ENCODE results near the gene WARS2. TPM values are rescaled to one million over a fixed set of nuclear protein-coding genes. Genes with fewer than 3 reads are reported as not detected.

Gene WARS2
- total RNA-seq, 1 donor: 21.7 TPM

- TF ChIP-seq, protein P1, sequence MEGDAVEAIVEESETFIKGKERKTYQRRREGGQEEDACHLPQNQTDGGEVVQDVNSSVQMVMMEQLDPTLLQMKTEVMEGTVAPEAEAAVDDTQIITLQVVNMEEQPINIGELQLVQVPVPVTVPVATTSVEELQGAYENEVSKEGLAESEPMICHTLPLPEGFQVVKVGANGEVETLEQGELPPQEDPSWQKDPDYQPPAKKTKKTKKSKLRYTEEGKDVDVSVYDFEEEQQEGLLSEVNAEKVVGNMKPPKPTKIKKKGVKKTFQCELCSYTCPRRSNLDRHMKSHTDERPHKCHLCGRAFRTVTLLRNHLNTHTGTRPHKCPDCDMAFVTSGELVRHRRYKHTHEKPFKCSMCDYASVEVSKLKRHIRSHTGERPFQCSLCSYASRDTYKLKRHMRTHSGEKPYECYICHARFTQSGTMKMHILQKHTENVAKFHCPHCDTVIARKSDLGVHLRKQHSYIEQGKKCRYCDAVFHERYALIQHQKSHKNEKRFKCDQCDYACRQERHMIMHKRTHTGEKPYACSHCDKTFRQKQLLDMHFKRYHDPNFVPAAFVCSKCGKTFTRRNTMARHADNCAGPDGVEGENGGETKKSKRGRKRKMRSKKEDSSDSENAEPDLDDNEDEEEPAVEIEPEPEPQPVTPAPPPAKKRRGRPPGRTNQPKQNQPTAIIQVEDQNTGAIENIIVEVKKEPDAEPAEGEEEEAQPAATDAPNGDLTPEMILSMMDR (IDR thresholded peaks at IDR 0.05; ENCODE audit: insufficient read depth, low read length): no peak
- no peak for DNase-seq (ENCODE audit: low read depth)
- H3K4me3 ChIP-seq (ENCODE audit: low read depth, low read length): no peak overlapping the region
Measured at GRCh38 chr1:119026956-119027355, 113.5 kb downstream of the WARS2 start.

DNA sequence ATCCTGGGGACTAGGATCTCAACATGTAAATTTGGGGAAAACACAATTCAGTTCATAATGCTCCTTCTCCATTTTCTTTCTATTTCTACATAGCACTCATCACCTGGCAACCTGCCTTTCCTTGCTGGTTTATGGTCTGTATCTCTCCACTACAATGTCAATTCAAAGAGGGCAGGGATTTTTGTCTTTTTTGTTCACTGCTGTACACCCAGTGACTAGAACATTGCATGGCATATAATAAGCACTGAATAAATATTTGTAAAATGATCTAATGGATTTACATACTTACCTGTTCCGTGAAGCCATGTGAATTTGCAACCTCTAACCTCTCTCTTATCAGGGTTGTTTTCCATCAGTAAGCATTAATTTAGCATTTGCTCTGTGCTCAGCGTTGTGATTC lies 124.9 kb downstream of the WARS2 start:
- no peak overlapping the region for H3K4me3 ChIP-seq (ENCODE audit: low read depth, low read length)
- DNase-seq (ENCODE audit: low read depth): no peak
- TF ChIP-seq, protein P1 (IDR thresholded peaks at IDR 0.05; ENCODE audit: insufficient read depth, low read length): no peak

GRCh38 chr1:119012383-119012782 lies 128.1 kb downstream of the WARS2 start:
- no peak for DNase-seq (ENCODE audit: low read depth)
- no peak overlapping the region for H3K4me3 ChIP-seq (ENCODE audit: low read depth, low read length)
- TF ChIP-seq, protein P1 (IDR thresholded peaks at IDR 0.05; ENCODE audit: insufficient read depth, low read length): no peak

- TF ChIP-seq, protein P1 (IDR thresholded peaks at IDR 0.05; ENCODE audit: insufficient read depth, low read length): no peak
- DNase-seq (ENCODE audit: low read depth): no peak
- H3K4me3 ChIP-seq (ENCODE audit: low read depth, low read length): no peak overlapping the region
Measured at GRCh38 chr1:119011706-119012105, 128.7 kb downstream of the WARS2 start.

- DNase-seq (ENCODE audit: low read depth): no peak
- no peak overlapping the region for H3K4me3 ChIP-seq (ENCODE audit: low read depth, low read length)
- TF ChIP-seq, protein P1 (IDR thresholded peaks at IDR 0.05; ENCODE audit: insufficient read depth, low read length): no peak
Measured at GRCh38 chr1:119011116-119011515, 129.3 kb downstream of the WARS2 start.

- H3K4me3 ChIP-seq (ENCODE audit: low read depth, low read length): no peak overlapping the region
- TF ChIP-seq, protein P1 (IDR thresholded peaks at IDR 0.05; ENCODE audit: insufficient read depth, low read length): no peak
- DNase-seq (ENCODE audit: low read depth): no peak
Measured at GRCh38 chr1:119010201-119010600, 130.3 kb downstream of the WARS2 start.

DNA sequence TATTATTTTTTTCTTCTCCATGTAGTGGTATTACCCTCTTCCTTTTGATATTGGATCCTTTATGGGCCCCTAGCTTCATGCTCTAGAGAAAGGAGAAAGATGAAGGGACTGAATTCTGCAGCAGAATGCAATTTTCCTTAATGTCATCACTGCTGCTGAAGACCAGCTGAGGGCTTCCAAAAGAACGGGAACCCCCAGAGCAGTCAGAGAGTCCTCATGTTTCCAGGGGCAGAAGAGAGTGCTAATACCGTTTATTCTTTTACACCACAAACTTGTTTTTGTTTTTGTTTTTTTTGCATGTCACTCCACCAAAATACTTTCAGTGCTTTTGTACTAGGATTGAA lies 131.2 kb downstream of the WARS2 start:
- DNase-seq (ENCODE audit: low read depth): no peak
- no peak overlapping the region for H3K4me3 ChIP-seq (ENCODE audit: low read depth, low read length)
- TF ChIP-seq, protein P1 (IDR thresholded peaks at IDR 0.05; ENCODE audit: insufficient read depth, low read length): no peak

Measured in fibroblast of the aortic adventitia (primary cell).